ENCODE measurements around the gene PRR16. TPM values are rescaled to one million over a fixed set of nuclear protein-coding genes. Genes with fewer than 3 reads are reported as not detected.

PRR16 gene
- total and polyA plus RNA-seq, 8 donors = 4.9 to 13.4 (median 11.4) TPM

GRCh38 chr5:120446068-120446492 is 18.0 kb upstream of the PRR16 start:
- DNase-seq = peak in 2 of 4 donors; percentile 61 to 82
- Histone ChIP-seq H3K36me3 (no peaks in the 10 kb centered on the region), H3K27ac (no peak overlapping the region), H3K4me3 (no peak overlapping the region), H3K4me1 (no peaks in the 10 kb centered on the region), H3K27me3 (no peaks in the 10 kb centered on the region), H3K9me3 (no peaks in the 10 kb centered on the region)
- ATAC-seq = peak; percentile 59
- TF ChIP-seq CTCF (IDR thresholded peaks at IDR 0.05) = no peak
- intact Hi-C loops (cut with DNase I) = no loop called here

GRCh38 chr5:120446901-120447300 is 17.2 kb upstream of the PRR16 start:
- no peaks in the 10 kb centered on the region for H3K36me3 ChIP-seq
- H3K4me1 ChIP-seq = no peaks in the 10 kb centered on the region
- no peaks in the 10 kb centered on the region for H3K9me3 ChIP-seq
- ATAC-seq (no peak), DNase-seq (no peak)
- no peak for TF ChIP-seq CTCF (IDR thresholded peaks at IDR 0.05)
- H3K27ac ChIP-seq = no peak overlapping the region
- no peak overlapping the region for H3K4me3 ChIP-seq
- no peaks in the 10 kb centered on the region for H3K27me3 ChIP-seq
- intact Hi-C loops (cut with DNase I) = no loop called here

GRCh38 chr5:120447706-120448239 is 16.3 kb upstream of the PRR16 start:
- H3K4me1 ChIP-seq = no peaks in the 10 kb centered on the region
- H3K36me3 ChIP-seq = no peaks in the 10 kb centered on the region
- DNase-seq (no peak), ATAC-seq (no peak)
- H3K4me3 ChIP-seq = no peak overlapping the region
- H3K27me3 ChIP-seq = no peaks in the 10 kb centered on the region
- H3K27ac ChIP-seq = no peak overlapping the region
- no peak for TF ChIP-seq CTCF (IDR thresholded peaks at IDR 0.05)
- intact Hi-C loops (cut with DNase I) = no loop called here
- H3K9me3 ChIP-seq = no peaks in the 10 kb centered on the region

- no peak overlapping the region for H3K27ac ChIP-seq
- H3K4me1 ChIP-seq = no peaks in the 10 kb centered on the region
- no peaks in the 10 kb centered on the region for H3K36me3 ChIP-seq
- intact Hi-C loops (cut with DNase I) = no loop called here
- no peak for ATAC-seq
- H3K27me3 ChIP-seq = no peaks in the 10 kb centered on the region
- no peak for TF ChIP-seq CTCF (IDR thresholded peaks at IDR 0.05)
- no peak overlapping the region for H3K4me3 ChIP-seq
- DNase-seq = no peak
- H3K9me3 ChIP-seq = no peaks in the 10 kb centered on the region
Observed at GRCh38 chr5:120449501-120449900, 14.6 kb upstream of the PRR16 start.

- DNase-seq (peak in 1 of 4 donors; percentile 39), ATAC-seq (no peak)
- intact Hi-C loops (cut with DNase I) = loop anchor here in 1 of 2 donors (10.0 kb wide), 1 partner anchor 396 kb away; no protein-coding TSS in a partner anchor
- H3K4me1 ChIP-seq = no peaks in the 10 kb centered on the region
- no peaks in the 10 kb centered on the region for H3K27me3 ChIP-seq
- H3K9me3 ChIP-seq = no peaks in the 10 kb centered on the region
- no peak overlapping the region for H3K27ac ChIP-seq
- H3K36me3 ChIP-seq = no peaks in the 10 kb centered on the region
- TF ChIP-seq CTCF (IDR thresholded peaks at IDR 0.05) = no peak
- H3K4me3 ChIP-seq = no peak overlapping the region
Observed at GRCh38 chr5:120450910-120451309, 13.2 kb upstream of the PRR16 start.

Measured in left lung (tissue), 10 donors.